SK-N-SH treated with all-trans-retinoic acid at 6 μM for 48 hours (cell line): Measurements from ENCODE around the gene GBP4.
A peak's percentile ranks its signal among the peaks of the same experiment; 100 is the strongest.

Experiments
- ATAC-seq: fragments of 200-7000 bp; cut with Tn5 transposase; 3 replicates; pipeline ENCODE4 v1.9.1; 2020; ENCODE audit warnings: mild to moderate bottlenecking, moderate library complexity
- ARNTL ChIP-seq: fragments of 450-650 bp; formaldehyde crosslinking; IDR thresholded peaks from 2 replicates; pipeline ENCODE4 v1.5.0; 2020; ENCODE audit warnings: low read depth, mild to moderate bottlenecking, moderate library complexity, borderline replicate concordance
- BACH2 ChIP-seq: fragments of 250-450 bp; sonication (Bioruptor Pico); IDR thresholded peaks from 2 replicates; pipeline ENCODE4 v1.9.0; 2021; ENCODE audit warnings: mild to moderate bottlenecking, borderline replicate concordance
- CSRNP3 ChIP-seq: fragments of 250-450 bp; sonication (Bioruptor Pico); IDR thresholded peaks from 2 replicates; pipeline ENCODE4 v1.5.1; 2021; ENCODE audit warnings: mild to moderate bottlenecking, moderate library complexity
- ESRRG ChIP-seq: fragments of 250-450 bp; sonication (Bioruptor Pico); IDR thresholded peaks from 2 replicates; pipeline ENCODE4 v1.6.1; 2021; ENCODE audit warnings: mild to moderate bottlenecking
- GLIS3 ChIP-seq: fragments of 250-450 bp; sonication (Bioruptor Pico); IDR thresholded peaks from 2 replicates; pipeline ENCODE4 v1.5.0; 2020; ENCODE audit warnings: mild to moderate bottlenecking, moderate library complexity
- ISL1 ChIP-seq: fragments of 250-450 bp; sonication (Bioruptor Pico); IDR thresholded peaks from 2 replicates; pipeline ENCODE4 v2.1.2; 2022; ENCODE audit warnings: mild to moderate bottlenecking, moderate library complexity
- OSR1 ChIP-seq: fragments of 250-450 bp; sonication (Bioruptor Pico); IDR thresholded peaks from 2 replicates; pipeline ENCODE4 v1.8.0; 2022; ENCODE audit warnings: moderate library complexity, mild to moderate bottlenecking, inconsistent platforms
- PATZ1 ChIP-seq: fragments of 250-450 bp; sonication (Bioruptor Pico); IDR thresholded peaks from 2 replicates; pipeline ENCODE4 v1.8.0; 2020; ENCODE audit warnings: mild to moderate bottlenecking, moderate library complexity, borderline replicate concordance
- POU6F1 ChIP-seq: fragments of 250-450 bp; sonication (Bioruptor Pico); IDR thresholded peaks from 2 replicates; pipeline ENCODE4 v1.8.0; 2021; ENCODE audit warnings: low read depth, mild to moderate bottlenecking, moderate library complexity, borderline replicate concordance
- PPARA ChIP-seq: fragments of 250-450 bp; sonication (Bioruptor Pico); IDR thresholded peaks from 2 replicates; pipeline ENCODE4 v1.5.0; 2020; ENCODE audit warnings: mild to moderate bottlenecking, borderline replicate concordance
- RARB ChIP-seq: fragments of 250-450 bp; sonication (Bioruptor Pico); IDR thresholded peaks from 2 replicates; pipeline ENCODE4 v1.8.0; 2021; ENCODE audit warnings: mild to moderate bottlenecking, moderate library complexity
- SNAI2 ChIP-seq: fragments of 250-450 bp; sonication (Bioruptor Pico); IDR thresholded peaks from 2 replicates; pipeline ENCODE4 v1.5.0; 2020; ENCODE audit warnings: mild to moderate bottlenecking, moderate library complexity
- TCF4 ChIP-seq: fragments of 250-450 bp; sonication (Bioruptor Pico); IDR thresholded peaks from 2 replicates; pipeline ENCODE4 v1.8.0; 2021; ENCODE audit warnings: mild to moderate bottlenecking, moderate library complexity, borderline replicate concordance
- TOX ChIP-seq: fragments of 250-450 bp; sonication (Bioruptor Pico); IDR thresholded peaks from 2 replicates; pipeline ENCODE4 v1.8.0; 2021; ENCODE audit warnings: mild to moderate bottlenecking, moderate library complexity, borderline replicate concordance
- TSHZ2 ChIP-seq: fragments of 250-450 bp; sonication (Bioruptor Pico); IDR thresholded peaks from 2 replicates; pipeline ENCODE4 v1.5.0; 2020; ENCODE audit warnings: mild to moderate bottlenecking, moderate library complexity
- ZC3H10 ChIP-seq: fragments of 250-450 bp; sonication (Bioruptor Pico); IDR thresholded peaks from 2 replicates; pipeline ENCODE4 v1.5.1; 2021; ENCODE audit warnings: mild to moderate bottlenecking, moderate library complexity
- ZFP3 ChIP-seq: fragments of 250-450 bp; sonication (Bioruptor Pico); IDR thresholded peaks from 2 replicates; pipeline ENCODE4 v1.5.0; 2020; ENCODE audit warnings: mild to moderate bottlenecking, moderate library complexity
- ZFP30 ChIP-seq: fragments of 450-650 bp; formaldehyde crosslinking; IDR thresholded peaks from 2 replicates; pipeline ENCODE4 v1.5.0; 2022; ENCODE audit warnings: mild to moderate bottlenecking, moderate library complexity
- ZNF565 ChIP-seq: fragments of 450-650 bp; formaldehyde crosslinking; conservative IDR thresholded peaks from 2 replicates; pipeline ENCODE4 v1.5.0; 2020; ENCODE audit warnings: low read depth, mild to moderate bottlenecking, moderate library complexity
- ZNF8 ChIP-seq: fragments of 450-650 bp; formaldehyde crosslinking; IDR thresholded peaks from 2 replicates; pipeline ENCODE4 v1.5.0; 2020; ENCODE audit warnings: mild to moderate bottlenecking, moderate library complexity

Gene GBP4

GRCh38 chr1:89147678-89148658 is 50.8 kb downstream of the GBP4 start:
- no peak for ATAC-seq
- TF ChIP-seq ISL1 (CRISPR knock-in tag), result peak; percentile 49
- TF ChIP-seq TSHZ2 (CRISPR knock-in tag), result no peak

- TF ChIP-seq PATZ1 (CRISPR knock-in tag), result no peak
- ATAC-seq, result no peak
Observed at GRCh38 chr1:89146721-89147120, 52.0 kb downstream of the GBP4 start.

- TF ChIP-seq ARNTL, result no peak
- no peak for TF ChIP-seq TOX (CRISPR knock-in tag)
- TF ChIP-seq POU6F1, result no peak
- no peak for TF ChIP-seq OSR1 (CRISPR knock-in tag)
- no peak for TF ChIP-seq BACH2 (CRISPR knock-in tag)
- TF ChIP-seq CSRNP3 (CRISPR knock-in tag), result no peak
- no peak for TF ChIP-seq ZNF565 (CRISPR knock-in tag)
- TF ChIP-seq ESRRG (CRISPR knock-in tag), result no peak
- TF ChIP-seq ZFP30 (CRISPR knock-in tag), result no peak
- no peak for TF ChIP-seq RARB (CRISPR knock-in tag)
- TF ChIP-seq TCF4 (CRISPR knock-in tag), result no peak
- no peak for TF ChIP-seq SNAI2 (CRISPR knock-in tag)
- no peak for TF ChIP-seq GLIS3 (CRISPR knock-in tag)
- TF ChIP-seq PPARA, result no peak
- no peak for TF ChIP-seq ZC3H10 (CRISPR knock-in tag)
- no peak for TF ChIP-seq ZFP3 (CRISPR knock-in tag)
- ATAC-seq, result no peak
Observed at GRCh38 chr1:89143484-89143883, 55.3 kb downstream of the GBP4 start.

GRCh38 chr1:89142160-89142559 is 56.6 kb downstream of the GBP4 start:
- TF ChIP-seq PPARA (no peak), CSRNP3 (CRISPR knock-in tag) (no peak), RARB (CRISPR knock-in tag) (no peak), SNAI2 (CRISPR knock-in tag) (no peak), ARNTL (no peak), ESRRG (CRISPR knock-in tag) (no peak), ZNF8 (CRISPR knock-in tag) (no peak), ZNF565 (CRISPR knock-in tag) (no peak), POU6F1 (no peak), ZFP3 (CRISPR knock-in tag) (no peak), OSR1 (CRISPR knock-in tag) (no peak), BACH2 (CRISPR knock-in tag) (no peak), ISL1 (CRISPR knock-in tag) (no peak)
- ATAC-seq, result no peak
